Activated T-helper 17 cell treated with anti-CD3 and anti-CD28 coated beads, Interleukin-2, amount 50 U/mL, for 72 hours (primary cell): Measurements from ENCODE around the gene KCNA10. TPM values are rescaled to one million over a fixed set of nuclear protein-coding genes. Genes with fewer than 3 reads are reported as not detected.

ENCODE experiments used
- ATAC-seq: fragments of 150-1000 bp; cut with Tn5 transposase; replicated peaks from 2 replicates; pipeline ENCODE4 v1.10.0; 2021; ENCODE audit warnings: mild to moderate bottlenecking, moderate library complexity
- H3K27ac Mint-ChIP-seq: one replicate; pipeline ENCODE4 v1.8.0; 2022; ENCODE audit warnings: mixed read lengths
- H3K27me3 Mint-ChIP-seq: one replicate; pipeline ENCODE4 v1.8.0; 2022; ENCODE audit warnings: mixed read lengths
- H3K36me3 Mint-ChIP-seq: one replicate; pipeline ENCODE4 v1.8.0; 2022; ENCODE audit warnings: low read depth, mild to moderate bottlenecking, mixed read lengths
- H3K4me1 Mint-ChIP-seq: one replicate; pipeline ENCODE4 v1.8.0; 2022; ENCODE audit warnings: mixed read lengths
- H3K4me3 Mint-ChIP-seq: one replicate; pipeline ENCODE4 v1.8.0; 2022; ENCODE audit warnings: mild to moderate bottlenecking, mixed read lengths
- H3K9me3 Mint-ChIP-seq: one replicate; pipeline ENCODE4 v1.8.0; 2022; ENCODE audit warnings: mixed read lengths
- total RNA-seq, 2 donors: library from RNA; stranded (reverse); gene quantifications; one replicate each; pipeline ENCODE4 v1.2.3, GENCODE V29; 2022

KCNA10 gene
- total RNA-seq, 2 donors from 2014 or later: not detected

DNA sequence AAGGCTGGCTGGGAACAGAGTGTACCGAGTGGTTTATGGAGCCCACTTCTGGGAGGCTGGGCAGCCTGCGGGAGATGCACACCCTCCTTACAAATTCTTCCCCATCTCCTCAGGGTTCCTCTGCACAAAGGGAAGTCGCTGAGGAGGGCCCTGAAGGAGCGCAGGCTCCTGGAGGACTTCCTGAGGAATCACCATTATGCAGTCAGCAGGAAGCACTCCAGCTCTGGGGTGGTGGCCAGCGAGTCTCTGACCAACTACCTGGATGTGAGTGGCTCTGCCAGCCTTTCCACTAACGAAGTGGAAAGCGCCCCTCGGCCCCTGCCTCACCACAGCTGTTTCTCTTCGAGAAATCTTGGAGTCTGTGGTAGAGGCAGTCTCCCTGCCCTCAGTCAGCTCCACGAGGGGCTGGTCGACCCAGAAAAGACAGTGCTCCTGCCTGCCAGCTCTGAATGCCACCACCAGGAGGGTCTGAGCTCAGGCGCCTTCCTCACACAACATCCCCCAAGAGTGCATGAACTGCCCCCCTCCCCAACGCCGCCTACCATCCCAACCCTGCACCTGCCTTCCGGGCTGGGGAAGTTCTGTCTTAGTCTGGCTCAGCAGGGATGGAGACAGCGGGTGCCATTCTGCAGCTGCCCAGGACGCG lies 36.2 kb downstream of the KCNA10 start:
- peaks cover 11% of the 10 kb centered on the region for H3K27me3 Mint-ChIP-seq
- peak overlapping the region; percentile 21 for H3K4me3 Mint-ChIP-seq
- H3K36me3 Mint-ChIP-seq: no peaks in the 10 kb centered on the region
- no peaks in the 10 kb centered on the region for H3K9me3 Mint-ChIP-seq
- H3K4me1 Mint-ChIP-seq: peaks cover 9% of the 10 kb centered on the region
- ATAC-seq: no peak
- no peak overlapping the region for H3K27ac Mint-ChIP-seq

DNA sequence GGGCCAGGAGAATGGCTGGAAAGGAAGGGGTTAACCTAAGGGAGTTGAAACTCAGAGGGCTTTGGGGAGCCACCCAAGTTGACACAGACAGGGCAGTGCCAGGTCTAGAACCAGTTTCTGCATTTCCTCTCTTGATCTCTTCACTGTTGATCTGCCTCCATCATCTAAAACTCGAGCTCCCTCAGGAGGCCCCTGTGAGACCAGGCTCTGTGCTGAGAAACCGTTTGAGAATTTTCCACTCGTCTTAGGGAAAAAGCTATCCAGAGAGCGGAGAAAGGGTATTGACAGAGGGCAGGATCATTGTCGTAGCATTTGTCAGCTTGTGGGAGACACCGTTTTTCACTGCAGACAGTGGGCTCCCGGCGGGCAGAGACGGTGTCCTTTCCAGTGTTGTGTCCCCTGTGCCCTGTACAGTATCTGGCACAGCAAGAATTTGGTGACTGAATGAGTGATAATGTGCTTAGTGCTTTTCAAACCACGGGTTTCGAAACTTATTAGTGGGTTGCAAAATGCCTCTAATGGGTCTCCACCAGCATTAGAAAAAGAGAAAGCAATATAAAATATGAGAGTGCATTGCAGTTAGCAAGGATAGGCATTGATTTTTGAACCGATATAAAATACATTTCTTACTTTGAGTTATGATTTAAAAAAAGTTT lies 36.9 kb downstream of the KCNA10 start:
- Mint-ChIP-seq H3K27ac (no peak overlapping the region), H3K4me3 (no peak overlapping the region), H3K4me1 (peaks cover 9% of the 10 kb centered on the region), H3K9me3 (no peaks in the 10 kb centered on the region), H3K36me3 (no peaks in the 10 kb centered on the region), H3K27me3 (peaks cover 7% of the 10 kb centered on the region)
- no peak for ATAC-seq

DNA sequence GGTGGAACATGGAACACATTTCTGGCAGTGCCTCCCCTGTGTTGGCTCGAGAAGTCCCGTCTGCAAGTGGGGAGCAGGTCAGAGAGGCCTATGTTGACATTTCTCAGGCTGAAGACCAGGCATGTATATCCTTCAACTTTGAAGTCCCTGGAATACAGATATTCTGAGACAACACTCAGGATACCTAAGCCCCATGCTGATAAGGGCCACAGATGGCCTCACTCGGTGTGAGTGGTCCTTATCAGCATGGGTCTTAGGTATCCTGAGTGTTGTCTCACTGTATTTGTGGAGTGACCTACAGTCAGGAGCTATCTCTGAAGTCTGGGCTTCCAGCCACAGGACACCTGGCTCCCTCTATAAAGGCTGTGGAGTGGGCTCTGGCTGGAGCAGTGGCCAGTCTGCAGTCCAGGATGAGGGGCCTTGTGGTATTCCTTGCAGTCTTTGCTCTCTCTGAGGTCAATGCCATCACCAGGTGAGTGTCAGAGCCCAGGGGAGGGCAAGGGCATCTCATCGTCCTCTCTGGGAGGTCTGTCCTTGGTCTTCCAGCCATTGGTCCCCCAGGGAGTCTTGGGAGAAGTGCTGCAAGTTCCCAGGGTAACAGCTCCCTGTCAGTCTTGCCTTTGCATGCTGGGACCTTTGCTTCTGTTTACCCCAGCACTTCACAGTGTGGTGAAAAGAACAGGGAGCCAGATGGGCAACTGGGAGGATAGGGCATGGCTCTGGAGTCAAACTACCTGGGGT lies 38.4 kb downstream of the KCNA10 start:
- peaks cover 12% of the 10 kb centered on the region for H3K27me3 Mint-ChIP-seq
- H3K4me1 Mint-ChIP-seq: peaks cover 14% of the 10 kb centered on the region
- H3K9me3 Mint-ChIP-seq: no peaks in the 10 kb centered on the region
- no peak overlapping the region for H3K4me3 Mint-ChIP-seq
- H3K27ac Mint-ChIP-seq: no peak overlapping the region
- no peaks in the 10 kb centered on the region for H3K36me3 Mint-ChIP-seq
- no peak for ATAC-seq

DNA sequence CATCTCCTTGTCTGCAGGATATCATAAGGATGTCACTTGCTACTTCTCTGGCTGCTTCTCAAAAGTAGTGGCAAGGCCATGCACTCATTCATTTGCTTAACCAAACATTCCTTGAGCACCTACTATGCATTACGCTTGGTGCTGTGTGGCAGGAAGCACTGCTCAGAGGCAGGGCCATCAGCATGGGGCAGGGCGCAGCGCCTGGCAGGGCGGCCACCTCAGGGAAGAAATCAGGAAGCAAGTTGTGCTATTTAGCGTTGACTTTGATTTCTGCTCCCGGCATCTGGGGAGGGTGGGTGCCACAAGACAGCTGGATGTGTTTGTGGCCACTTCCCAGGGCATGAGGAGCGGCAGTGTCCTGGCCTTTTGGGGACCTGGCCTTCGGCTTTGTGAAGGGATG lies 40.1 kb downstream of the KCNA10 start:
- Mint-ChIP-seq H3K27ac (no peak overlapping the region), H3K4me1 (peaks cover 14% of the 10 kb centered on the region), H3K36me3 (no peaks in the 10 kb centered on the region), H3K9me3 (no peaks in the 10 kb centered on the region), H3K4me3 (no peak overlapping the region), H3K27me3 (peaks cover 7% of the 10 kb centered on the region)
- ATAC-seq: no peak

DNA sequence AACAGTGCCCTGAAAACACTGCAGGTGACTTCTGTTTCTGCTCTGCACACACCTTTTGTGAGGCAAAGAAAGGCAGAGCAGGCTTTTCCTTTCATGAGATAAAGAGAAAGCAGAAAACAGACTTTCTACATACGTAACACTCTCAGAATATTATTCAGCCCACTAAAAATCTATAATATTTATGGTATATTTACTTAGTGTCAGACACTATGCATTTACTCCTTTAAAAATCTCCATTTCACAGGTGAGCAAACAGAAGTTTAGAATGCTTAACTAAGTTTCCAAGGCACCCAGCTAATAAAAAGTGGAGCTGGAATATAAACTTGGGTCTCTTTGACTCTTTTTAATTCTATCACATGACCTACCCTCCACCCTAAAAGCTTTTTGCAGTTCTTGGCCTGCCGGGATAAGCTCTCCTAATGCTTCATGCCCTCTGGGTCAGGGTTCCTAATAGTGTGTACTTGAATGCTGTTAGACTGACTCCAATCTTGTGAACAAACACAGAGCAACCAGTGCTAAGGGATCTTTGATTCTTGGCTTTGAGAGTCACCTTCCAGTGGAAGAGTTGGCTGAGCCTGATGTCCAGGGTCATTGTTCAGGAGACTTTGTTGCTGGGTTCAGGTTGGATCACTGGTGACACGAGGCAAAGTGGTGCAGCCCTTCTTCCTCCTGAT lies 40.9 kb downstream of the KCNA10 start:
- peaks cover 4% of the 10 kb centered on the region for H3K27me3 Mint-ChIP-seq
- peak overlapping the region; percentile 4 for H3K27ac Mint-ChIP-seq
- peaks cover 6% of the 10 kb centered on the region for H3K4me1 Mint-ChIP-seq
- ATAC-seq: no peak
- H3K9me3 Mint-ChIP-seq: no peaks in the 10 kb centered on the region
- H3K4me3 Mint-ChIP-seq: no peak overlapping the region
- H3K36me3 Mint-ChIP-seq: no peaks in the 10 kb centered on the region

DNA sequence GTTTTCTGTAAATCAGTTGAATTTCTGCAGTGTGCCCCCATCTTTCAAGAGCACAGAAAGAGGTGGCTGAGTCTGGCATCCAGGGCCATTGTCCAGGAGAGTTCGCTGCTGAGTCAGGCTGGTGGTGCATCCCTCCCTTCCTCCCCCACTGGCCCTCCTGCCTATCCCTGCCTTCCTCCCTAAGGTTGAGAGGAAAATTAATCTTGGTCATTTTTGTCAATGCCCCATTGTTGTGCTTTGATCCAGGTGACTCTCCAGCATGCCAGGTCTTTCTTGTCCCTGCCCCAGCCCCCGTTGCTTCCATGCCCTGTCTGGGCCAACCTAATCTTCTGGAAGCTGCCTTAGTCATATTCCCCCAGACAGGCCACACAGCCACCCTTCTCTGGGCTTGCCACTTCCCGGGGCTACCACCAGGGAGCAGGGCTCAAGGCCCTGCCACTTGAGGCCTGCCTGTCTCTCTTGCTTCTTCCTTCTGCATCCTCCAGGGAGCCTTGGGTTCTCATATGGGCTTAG lies 41.5 kb downstream of the KCNA10 start:
- peaks cover 6% of the 10 kb centered on the region for H3K4me1 Mint-ChIP-seq
- no peak overlapping the region for H3K4me3 Mint-ChIP-seq
- no peaks in the 10 kb centered on the region for H3K36me3 Mint-ChIP-seq
- ATAC-seq: no peak
- peak overlapping the region; percentile 4 for H3K27ac Mint-ChIP-seq
- peaks cover 8% of the 10 kb centered on the region for H3K27me3 Mint-ChIP-seq
- no peaks in the 10 kb centered on the region for H3K9me3 Mint-ChIP-seq

DNA sequence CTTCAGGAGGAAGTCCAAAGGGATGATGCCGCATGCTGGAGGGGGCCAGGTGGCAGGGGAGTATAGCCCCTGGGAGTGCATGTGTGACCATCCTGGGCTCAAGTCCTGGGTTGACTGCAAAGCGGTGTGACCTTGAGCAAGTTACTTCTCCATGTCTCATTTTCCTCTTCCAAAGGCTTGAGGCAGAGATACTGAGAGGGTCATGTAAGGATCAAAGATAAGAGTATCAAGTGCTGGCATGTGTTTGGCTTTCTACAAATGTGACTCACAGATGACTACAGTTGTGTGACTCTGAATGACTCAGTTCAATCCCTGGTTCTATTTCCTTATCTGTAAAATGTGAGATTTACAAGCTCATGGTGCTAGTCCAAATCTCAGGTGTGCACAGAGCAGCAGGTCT lies 41.9 kb downstream of the KCNA10 start:
- ATAC-seq: peak; percentile 86
- H3K4me1 Mint-ChIP-seq: peaks cover 6% of the 10 kb centered on the region
- no peaks in the 10 kb centered on the region for H3K36me3 Mint-ChIP-seq
- no peak overlapping the region for H3K4me3 Mint-ChIP-seq
- peaks cover 8% of the 10 kb centered on the region for H3K27me3 Mint-ChIP-seq
- H3K27ac Mint-ChIP-seq: no peak overlapping the region
- no peaks in the 10 kb centered on the region for H3K9me3 Mint-ChIP-seq

DNA sequence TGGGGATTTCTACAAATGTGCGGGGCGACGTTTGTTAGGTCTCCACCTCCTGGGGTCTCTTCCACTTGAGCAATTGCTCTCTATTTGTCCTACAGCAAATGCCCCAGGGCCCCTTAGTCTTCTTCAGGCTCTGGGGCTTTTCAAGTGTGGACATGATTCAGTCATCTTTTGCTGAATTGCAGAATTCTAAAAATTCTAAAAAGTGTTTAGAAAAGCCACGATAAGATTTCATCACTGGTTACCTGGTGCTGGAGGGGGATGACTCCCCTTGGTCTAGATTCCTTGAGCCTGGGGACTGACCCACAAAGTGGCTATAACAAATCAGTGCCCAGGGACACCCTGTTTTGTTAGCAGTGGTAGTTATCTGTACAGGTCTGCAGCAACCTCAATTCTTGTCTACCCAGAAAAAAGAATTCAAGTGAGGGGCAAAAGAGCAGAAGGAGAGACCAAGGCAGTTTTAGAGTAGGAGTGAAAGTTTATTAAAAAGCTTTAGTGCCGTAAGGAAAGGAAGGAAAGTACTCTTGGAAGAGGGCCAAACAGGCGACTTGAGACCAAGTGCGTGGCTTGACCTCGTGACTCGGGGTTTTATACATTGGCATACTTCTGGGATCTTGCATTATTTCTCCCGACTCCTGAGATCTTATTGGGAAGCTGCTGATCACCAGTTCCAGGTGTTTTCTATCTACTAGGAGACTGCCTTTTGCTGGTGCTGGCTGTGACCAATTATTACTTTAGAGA lies 42.8 kb downstream of the KCNA10 start:
- no peaks in the 10 kb centered on the region for H3K36me3 Mint-ChIP-seq
- H3K27me3 Mint-ChIP-seq: peaks cover 8% of the 10 kb centered on the region
- ATAC-seq: no peak
- H3K9me3 Mint-ChIP-seq: no peaks in the 10 kb centered on the region
- peaks cover 6% of the 10 kb centered on the region for H3K4me1 Mint-ChIP-seq
- H3K27ac Mint-ChIP-seq: no peak overlapping the region
- no peak overlapping the region for H3K4me3 Mint-ChIP-seq

DNA sequence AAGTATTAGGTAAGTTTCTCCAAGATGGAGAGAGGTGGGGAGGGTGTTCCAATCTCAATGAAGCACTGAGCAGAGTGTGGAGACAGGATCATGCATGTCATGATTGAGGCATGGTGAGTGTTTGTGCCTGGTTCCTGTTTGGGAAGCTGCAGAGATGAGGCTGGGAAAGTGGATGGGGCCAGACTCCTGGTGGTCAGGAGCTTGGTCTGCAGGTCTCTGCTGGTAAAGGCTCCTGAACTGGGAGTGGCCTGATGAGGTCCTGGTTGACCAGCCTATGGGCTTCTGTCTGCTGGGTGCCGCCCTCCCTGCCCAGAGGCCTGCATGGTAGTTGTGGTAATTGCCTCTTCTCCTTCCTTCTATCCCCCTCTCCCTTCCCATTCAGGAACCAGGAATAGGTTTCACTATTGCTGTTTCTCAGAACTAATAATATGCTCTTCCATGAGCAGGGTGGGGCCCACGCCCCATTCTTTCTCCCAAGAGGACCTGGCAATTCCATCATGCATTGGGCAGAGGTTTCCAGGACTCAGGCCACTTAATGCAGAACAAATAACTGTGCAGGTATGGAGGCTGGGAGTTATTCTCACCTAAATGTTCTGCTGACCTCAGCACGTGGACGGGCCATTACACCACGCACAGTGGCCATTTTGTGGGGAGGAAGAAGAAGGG lies 43.5 kb downstream of the KCNA10 start:
- ATAC-seq: no peak
- H3K36me3 Mint-ChIP-seq: no peaks in the 10 kb centered on the region
- H3K4me1 Mint-ChIP-seq: peaks cover 6% of the 10 kb centered on the region
- H3K27ac Mint-ChIP-seq: no peak overlapping the region
- H3K4me3 Mint-ChIP-seq: no peak overlapping the region
- H3K27me3 Mint-ChIP-seq: peaks cover 8% of the 10 kb centered on the region
- H3K9me3 Mint-ChIP-seq: no peaks in the 10 kb centered on the region

DNA sequence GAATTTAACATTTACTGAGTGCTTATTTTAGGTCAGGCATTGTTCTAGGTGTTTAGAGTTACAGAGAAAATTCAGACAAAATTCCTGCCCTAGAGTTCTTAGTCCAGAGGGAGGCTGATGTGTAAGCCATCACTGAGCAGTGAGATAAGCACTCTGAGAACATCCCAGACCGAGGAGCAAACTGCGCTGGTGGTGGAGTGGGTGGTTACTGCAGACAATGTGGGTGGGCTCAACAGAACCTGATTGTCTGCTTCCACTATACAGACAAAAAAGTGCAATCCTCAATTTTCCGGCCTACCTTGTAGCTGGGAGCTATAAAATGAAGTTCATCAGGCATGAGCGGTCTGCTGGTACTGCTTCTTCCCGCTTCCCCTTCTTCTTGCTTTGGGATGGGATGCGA lies 44.5 kb downstream of the KCNA10 start:
- no peaks in the 10 kb centered on the region for H3K36me3 Mint-ChIP-seq
- peaks cover 8% of the 10 kb centered on the region for H3K27me3 Mint-ChIP-seq
- H3K4me3 Mint-ChIP-seq: no peak overlapping the region
- ATAC-seq: no peak
- peaks cover 6% of the 10 kb centered on the region for H3K4me1 Mint-ChIP-seq
- no peak overlapping the region for H3K27ac Mint-ChIP-seq
- no peaks in the 10 kb centered on the region for H3K9me3 Mint-ChIP-seq

DNA sequence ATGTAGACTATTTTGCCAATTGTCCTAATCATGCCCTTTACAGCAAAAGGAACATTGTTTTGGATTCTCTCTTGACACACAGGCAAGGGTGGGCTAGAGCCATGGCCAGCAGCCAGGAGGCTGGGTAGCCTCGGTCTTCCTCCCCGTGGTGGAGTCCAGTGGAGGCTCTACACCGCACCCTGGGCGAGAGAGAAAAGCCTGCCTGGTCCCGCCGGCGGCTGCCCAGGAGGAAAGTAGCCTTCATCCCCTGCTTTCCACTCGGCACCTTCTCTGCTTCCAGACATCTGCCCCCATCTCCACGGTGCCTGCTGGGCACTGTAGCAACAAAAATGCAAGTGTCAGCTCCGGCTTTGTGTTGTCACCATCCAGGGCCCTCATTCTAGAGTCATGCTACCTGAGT lies 46.4 kb downstream of the KCNA10 start:
- Mint-ChIP-seq H3K27me3 (peaks cover 8% of the 10 kb centered on the region), H3K9me3 (no peaks in the 10 kb centered on the region), H3K4me3 (no peak overlapping the region), H3K36me3 (no peaks in the 10 kb centered on the region), H3K4me1 (peaks cover 6% of the 10 kb centered on the region), H3K27ac (no peak overlapping the region)
- ATAC-seq: no peak

DNA sequence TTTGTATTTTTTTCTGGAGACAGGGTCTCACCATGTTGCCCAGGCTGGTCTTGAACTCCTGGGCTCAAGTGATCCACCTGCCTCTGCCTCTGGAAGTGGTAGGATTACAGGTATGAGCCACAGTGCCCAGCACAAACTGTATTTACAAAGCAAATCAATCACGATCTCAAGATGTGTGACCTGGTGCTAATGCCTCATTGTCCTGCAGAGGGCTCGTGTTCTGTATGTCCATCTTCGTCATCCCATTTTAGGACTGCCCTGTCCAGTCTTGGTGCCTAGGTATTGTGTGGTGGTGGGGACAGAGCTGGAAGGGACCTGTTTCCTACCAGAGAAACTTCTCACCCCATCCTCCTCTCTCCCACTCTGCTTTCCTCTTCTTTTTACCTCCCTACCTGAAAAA lies 47.8 kb downstream of the KCNA10 start:
- Mint-ChIP-seq H3K36me3 (no peaks in the 10 kb centered on the region), H3K9me3 (no peaks in the 10 kb centered on the region), H3K4me3 (no peak overlapping the region), H3K4me1 (no peaks in the 10 kb centered on the region), H3K27me3 (peaks cover 4% of the 10 kb centered on the region), H3K27ac (no peak overlapping the region)
- ATAC-seq: no peak
